Fibroblast of skin of abdomen (primary cell): ENCODE measurements around the gene NPRL2.

ENCODE experiments used
- DNase-seq: peaks from one replicate; pipeline ENCODE4 v3.0.0-alpha.2; 2013

Gene NPRL2

DNA sequence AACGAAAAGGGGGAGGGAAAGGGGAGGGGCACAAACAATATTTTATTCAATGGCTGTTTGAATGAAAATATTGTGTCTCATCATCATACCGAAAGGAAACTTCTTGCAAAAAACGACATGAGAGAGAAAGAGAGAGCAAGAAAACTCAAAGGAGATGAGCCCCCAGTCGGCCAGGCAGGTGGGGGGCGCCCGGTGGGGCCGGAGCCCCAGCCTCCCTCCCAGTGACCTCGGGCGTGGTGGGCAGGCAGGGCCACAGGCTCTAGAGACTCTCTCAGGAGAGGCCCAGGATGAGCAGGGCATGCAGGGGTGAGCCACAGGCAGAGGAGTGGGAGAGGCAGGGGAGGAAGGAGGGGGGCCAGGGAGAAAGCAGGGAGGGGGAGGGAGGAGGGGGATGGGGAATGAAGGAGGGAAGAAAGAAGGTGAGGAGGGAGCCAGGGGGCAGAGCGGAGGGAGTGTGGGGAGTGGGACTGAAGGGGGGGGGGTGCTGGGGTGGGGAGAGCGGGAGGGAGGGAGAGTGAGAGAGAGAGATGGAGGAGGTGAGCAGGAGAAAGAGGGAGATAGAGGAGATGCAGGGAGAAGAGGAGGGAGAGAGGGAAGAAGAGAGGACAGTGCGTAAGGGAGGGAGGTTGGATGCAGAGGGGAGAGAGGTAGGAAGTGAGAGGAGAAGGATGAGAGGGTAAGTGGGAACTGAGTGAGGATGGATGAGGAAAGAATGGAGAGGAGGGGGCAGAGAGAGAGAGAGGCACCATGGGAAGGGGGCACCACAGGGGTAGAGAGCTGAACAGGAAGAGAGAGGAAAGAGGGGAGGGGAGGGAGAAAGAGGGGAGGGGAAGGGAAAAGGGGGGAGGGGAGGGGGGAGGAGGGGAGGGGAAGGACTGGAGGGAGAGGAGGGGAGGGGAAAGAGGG is 22.8 kb upstream of the NPRL2 start:
- DNase-seq = no peak

DNA sequence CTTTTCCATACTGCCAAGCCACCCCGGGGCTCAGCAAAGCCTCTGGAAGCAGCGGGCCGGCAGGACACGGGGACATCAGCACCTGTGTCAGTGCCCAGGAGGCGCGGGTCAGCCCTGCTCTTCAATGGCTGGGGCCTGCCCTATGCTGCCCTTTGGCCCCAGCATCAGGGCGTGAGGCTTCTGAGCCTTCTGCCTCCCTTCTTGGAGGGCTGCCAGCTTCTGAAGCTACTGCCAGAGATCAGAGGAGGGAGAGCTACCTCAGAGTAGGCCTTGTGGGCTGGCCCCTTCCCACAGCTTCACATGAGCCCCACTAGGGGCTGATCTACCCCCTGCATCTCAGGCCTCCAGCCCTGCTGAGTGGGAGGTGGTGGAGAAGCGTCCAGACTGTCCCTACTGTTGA is 21.8 kb upstream of the NPRL2 start:
- no peak for DNase-seq

DNA sequence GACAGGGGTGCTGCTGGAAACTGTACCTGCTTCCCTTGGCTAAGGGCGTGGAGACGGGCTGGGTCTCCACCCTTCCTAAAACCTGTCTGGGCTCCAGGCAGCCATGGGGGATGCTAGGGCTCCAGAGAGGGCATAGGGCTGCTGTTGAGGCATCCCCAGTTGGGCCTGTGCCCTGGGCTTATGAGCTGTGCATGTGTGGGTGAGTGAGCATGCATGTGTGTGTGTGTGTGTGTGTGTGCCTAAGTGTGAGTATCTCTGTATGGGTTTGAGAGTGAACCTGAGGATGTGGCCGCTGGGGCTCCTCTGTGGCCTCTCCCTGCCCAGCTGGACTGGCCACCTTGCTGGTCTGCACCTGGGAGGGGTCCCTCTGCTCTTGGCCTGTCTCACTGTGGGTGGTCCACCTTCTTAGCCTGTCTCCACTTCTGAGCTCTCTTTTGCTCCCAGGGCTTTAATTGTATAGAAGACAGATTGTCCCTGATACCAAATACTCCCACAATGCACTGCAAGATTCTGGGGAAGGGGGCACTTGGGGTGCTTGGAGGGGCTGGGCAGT is 20.6 kb upstream of the NPRL2 start:
- DNase-seq = peak; percentile 21

DNA sequence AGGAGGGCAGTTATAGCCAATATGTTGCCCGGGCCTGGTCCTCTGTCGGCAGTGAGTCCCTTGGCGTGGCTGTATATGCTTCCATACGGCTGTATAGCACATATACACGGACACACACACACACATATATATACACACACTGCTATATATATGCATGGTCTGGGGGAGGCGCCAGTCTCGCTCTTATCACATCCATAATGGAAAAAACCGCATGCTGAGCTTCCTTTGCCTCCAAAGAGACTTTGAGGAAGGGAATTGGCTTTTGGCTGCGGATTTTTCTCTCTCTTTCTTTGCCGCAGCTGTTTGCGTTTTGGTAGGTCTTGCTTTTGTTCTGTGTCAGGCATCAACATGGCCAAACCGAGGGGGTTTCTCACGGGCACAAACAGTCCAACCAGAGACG is 20.0 kb upstream of the NPRL2 start:
- peak; percentile 49 for DNase-seq

DNA sequence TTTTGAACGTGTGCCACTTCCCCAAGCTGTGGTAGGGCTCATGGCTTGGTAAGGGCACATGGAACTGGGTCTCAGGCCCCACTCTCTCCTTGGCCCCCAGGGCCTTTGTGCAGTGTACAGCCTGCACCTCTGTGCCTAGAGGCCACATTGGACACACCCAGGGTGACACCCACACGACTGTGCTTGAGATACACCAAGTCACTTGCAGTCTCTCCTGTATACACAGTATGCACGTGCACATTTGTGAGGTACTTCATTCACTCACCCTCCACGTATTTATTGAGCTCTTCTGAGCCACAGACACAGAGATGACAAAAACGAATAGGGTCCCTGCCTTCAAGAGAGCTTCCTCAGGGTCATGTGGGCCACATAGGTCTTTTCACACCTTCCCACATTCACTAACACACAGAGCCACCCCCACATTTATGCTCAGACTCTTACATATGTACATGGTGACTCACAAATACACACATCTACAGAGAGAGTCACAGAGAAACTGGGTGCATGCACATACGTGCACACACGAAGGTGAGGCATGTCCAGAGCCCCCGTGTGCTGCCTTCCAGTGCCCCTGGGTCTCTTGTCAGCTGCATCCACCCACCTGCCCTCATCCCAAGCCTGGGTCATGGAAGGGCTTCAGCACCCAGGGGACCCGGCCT is 18.6 kb upstream of the NPRL2 start:
- no peak for DNase-seq

DNA sequence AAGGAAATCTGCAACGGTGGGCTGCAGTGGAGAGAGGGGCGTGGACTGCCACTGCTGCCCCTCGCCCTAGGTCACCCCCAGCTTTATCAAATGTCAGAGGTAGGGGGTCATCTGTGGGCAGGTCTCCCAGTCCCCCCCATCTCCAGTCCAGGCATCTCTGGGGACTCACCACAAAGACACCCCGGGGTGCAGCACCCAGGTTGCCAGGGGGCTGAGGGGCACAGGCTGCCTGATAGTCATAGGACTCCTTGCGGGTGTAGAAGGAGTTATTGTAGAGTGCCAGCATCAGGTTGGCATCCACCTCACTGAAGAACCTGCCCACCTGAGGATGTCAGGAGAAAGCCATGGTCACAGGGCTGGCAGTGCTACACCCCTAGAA is 15.3 kb upstream of the NPRL2 start:
- DNase-seq = no peak

DNA sequence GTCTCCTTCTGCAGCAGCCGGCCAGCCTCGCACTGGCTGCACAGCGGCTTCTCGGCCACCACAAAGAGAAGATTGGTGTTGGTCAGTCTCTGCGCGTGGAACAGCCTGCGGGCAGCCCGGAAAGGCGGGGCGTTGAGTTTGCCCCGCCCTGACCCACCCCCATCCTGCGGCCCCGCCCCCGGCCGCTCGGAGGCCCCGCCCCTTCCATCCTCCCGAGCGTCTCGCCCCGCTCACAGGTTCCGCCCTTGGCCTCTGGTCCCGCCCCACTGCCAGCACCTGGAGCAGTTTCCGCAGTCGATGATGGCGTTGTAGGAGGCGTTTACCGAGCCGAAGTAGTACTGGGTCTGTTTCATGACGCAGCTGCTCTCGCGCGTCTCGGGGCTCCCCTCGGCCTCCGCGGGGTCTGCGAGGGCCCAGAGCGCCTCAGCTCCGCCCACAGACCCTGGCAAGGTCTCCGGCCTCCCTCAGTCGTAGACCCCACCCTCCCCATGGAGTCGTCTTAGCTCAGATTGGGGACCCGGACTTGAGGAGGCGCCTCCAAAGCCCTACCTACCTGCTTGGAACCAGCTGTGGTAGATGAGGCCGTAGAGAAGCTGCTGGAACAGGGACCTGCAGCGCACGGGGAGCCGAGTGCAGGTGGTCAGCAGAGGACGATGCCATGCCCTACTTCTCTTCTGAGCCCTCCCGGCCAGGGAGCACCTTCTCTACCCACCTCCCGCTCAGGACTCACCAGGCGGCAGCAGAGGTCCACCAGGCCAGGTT is 14.7 kb upstream of the NPRL2 start:
- DNase-seq = peak; percentile 56

DNA sequence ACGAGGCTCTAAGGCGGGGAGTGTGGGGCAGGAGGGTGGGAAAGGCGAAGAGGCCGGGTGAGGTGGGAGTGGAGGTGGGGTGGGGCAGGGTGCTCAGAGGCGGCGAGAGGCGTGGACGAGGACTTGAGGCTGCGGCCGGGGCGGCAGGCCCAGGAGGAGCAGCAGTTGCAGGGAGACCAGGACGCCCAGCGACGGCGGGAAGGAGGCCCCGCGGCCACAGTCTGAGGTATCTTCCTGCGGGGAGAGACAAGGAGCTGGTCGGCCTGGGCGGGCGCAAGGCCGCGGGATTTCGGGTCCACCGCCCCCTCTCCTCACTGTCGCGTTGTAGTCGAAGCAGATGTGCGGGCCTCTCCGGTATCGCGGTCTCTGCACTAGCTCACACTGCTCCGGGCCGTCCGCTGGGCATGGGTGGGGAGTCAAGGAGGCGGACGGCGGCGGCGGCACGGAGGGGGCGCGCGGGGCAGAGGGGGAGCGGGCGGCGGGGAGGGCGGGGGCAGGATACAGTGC is 14.1 kb upstream of the NPRL2 start:
- DNase-seq = peak; percentile 27

DNA sequence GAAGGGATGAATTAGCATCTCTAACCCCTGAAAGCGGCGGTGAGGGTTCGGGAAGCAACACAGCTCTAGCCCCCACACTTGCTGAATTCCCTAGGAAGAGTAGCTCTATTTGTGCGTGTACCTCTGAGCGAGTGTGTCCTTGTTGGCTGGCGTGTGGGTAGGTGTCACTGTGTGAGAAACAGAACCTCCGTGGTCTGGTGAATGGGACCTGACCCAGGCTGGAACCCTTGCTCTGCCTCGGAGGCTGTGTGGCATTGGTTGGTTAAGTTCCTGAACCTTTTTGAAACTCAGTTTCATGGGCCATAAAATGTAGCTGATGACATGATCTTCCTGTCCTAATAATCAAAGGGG is 9.2 kb upstream of the NPRL2 start:
- no peak for DNase-seq

DNA sequence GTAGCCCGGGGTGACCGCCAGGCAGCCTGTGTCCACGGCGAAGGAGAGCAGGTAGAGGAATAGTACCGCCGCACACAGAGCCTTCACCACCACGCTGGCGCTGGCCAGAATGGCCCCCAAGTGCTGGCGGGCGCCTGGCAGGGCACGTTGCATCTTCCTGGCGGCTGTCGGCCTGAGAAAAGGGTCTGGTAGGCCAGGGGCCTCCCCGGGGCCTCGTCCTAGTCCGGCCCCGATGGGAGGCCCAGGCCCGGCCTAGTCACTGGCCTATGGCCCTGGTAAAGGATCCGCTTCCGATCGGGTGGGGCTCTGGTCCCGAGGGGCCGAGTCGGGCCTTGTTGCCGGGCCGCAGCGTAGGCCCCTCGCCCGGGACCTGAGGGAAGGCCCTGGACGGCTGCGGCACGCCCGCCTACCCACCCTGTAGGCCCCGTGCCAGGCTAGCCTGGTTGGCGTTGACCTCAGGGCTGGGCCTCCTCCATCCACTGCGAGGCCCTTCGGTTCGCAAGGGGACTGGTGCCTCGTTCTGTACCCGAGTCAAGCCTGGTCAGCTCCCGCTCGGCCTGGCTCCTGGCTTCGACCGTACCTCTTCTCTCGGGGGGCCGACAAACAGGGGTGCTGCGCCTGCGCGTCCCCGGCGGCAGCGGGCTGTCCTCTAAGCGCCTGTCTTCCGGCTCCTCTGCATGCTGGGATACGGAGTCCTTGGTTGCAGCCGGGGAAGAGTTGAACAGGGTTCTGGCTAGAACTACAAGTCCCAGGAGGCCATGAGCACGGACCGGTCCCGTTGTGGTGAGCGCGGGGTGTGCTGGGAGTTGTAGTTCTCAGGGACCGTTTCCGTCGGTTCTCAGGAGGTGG is 8.6 kb upstream of the NPRL2 start, which contains the start of gene TMEM115:
TMEM115 (minus strand) TSS at position 611 of the 849 bp plus-strand sequence; CDS start at position 153, 458 bp downstream.
- DNase-seq = peak; percentile 99

DNA sequence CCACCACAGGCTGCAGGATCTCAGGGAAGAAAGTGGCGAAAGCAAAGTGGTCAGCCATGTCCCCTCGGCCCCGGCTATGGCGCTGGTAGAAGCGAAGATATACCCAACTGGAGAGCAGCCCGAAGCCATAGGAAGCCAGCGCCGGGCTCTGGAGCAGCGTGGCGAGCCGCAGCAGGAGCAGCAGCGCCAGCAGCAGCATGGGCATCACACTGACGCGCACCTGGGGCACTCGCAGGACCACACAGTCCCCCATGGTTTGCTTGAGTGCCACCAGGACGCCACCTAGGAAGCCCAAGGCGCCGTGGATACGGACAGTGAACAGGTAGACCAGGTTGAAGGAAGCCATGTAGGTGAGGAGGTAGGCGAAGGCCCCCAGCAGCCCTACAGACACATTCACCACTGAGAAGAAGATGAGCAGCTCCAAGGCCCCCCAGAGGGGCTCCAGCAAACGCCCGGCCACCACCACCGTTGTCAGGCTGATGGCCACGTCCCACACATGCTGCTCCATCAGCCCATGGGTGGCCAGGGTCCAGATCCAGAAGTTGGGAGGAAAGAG is 7.9 kb upstream of the NPRL2 start:
- no peak for DNase-seq

DNA sequence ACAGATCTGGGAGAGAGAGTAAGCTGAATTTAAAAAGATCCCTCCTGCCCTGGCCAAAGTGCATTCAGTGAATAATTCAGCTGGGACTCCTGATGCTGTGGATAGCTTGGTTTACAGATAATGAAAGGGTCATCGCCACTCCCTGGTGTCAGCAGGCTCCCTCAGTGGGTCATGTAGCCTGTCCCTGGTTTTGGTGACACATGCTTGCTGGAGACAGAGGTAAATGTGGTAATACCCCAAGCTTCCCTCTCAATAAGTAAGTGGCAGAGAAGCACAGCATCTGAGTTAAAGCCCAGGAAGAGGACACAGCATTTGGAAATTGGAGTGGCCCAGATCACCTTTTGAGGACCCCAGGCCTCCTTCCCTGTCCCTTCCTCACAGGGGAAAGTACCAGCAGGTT is 6.9 kb upstream of the NPRL2 start:
- DNase-seq = no peak

DNA sequence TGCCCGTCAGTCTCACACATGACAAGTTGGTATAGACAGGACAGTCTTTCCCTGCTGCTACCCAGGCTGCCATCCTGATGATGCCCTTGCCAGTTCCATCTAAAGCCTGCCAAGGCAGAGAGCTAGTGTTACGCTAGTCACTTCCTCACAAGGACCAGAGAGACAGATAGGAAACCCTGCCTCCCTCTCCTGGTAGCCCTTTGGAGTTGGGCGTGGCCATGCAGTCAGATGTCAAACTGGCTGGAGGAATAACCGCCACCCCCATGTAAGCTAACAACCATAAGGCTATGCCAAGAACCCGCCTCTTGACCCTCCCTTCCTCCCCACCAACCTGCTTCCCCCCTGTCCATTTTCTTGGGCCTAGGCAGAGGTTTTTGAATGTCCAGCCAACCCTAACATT is 6.0 kb upstream of the NPRL2 start:
- no peak for DNase-seq

DNA sequence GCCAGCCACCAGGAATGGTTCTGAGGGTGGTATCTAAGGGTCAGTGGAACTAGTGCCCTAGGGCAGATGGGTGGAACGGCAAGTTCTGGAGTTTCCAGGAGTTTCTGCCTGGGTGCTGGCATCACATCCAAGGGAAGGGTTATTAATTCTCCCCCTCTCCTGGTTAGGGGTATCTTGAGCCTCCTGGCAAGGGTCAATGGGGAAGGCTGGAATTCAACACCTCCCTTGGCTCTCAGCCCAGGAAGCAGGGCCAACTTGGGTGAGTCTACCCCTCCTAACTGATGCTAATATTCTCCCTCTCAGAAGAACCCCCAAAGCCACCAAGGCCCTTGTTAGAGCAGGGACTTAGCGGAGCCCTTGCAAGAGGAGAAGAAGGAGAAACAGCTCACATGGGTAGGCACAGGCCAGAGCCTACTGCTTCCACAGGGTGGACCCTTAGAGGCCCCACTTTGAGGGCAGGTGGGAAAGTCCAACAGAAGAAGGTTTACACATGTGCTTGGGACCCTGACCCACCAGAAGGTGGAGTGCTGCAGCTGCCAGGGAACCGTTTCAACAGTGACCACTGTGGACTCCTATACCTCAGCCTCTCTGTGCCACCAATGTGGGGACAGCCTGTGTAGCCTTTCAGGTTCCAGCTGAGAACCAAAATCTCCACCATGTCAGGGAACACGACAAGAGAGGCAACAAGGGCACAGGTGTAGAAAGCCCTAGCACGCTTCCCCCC is 5.4 kb upstream of the NPRL2 start:
- no peak for DNase-seq

DNA sequence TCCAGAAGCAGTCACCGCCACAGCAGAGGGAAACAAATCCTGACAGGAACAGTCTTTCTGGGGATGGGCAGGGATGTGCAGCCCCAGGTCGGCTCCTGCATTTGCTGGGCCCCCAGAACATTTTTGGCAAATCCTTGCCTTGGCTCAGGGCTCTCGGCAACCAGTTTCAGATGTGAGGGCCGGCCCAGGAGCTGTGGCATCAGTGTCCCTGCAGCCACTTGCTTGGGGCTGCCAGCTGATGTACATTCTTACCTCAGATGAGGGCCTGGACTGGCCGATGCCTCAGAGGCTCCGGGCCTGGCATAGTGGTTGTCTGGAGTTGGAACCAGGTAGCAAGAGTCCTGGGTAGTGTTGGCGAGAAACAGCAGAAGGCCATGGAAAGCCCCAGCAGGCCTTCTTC is 4.3 kb upstream of the NPRL2 start:
- DNase-seq = no peak

DNA sequence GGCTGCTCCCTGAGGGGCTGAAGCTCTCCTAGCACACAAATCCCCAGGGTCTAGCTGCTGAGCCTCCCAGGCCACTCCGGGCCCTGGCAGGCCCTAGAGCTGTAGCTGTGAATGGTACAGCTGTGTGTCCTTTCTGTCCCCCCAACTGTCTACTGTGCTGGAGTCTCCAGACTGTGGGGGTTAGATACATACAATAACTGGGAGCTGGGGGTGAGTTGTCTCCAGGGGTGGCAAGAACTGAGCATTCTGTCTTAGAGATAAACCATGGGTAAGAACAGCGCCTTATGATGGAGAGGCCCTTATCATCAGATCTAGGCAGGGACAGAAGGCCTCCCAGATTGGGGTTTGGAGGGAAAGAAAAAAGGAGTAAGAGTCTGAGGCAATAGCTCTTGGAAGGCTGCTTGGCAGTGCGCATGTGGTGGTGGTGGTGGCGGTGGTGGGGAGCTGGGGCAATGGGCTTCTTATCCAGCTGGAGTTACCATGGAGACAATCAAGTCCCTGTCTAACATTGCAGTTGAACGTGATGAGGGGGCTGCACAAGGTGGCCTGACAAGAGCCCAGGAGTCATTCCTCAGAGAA is 3.7 kb upstream of the NPRL2 start:
- no peak for DNase-seq

DNA sequence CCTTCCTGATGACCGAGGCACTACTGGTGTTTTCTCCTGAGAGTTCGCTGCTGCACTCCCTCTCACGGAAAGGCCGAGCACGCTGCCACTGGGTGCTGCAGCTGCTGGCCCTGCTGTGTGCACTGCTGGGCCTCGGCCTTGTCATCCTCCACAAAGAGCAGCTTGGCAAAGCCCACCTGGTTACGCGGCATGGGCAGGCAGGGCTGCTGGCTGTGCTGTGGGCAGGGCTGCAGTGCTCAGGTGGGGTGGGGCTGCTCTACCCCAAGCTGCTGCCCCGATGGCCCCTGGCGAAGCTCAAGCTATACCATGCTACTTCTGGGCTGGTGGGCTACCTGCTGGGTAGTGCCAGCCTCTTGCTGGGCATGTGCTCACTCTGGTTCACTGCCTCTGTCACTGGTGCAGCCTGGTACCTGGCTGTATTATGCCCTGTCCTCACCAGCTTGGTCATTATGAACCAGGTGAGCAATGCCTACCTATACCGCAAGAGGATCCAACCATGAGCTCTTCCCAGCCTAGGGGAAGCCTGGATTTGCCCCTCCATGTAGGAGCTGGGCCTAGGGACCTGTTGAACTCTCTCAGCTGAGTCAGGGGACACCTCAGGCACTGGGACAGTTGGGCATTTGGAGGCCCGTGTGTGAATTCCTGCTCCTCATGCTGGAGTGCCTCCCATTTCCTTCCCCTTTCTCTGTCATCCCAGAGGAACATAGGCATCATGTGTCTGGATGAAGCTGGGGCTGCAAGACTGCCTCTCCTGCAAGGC is 2.9 kb upstream of the NPRL2 start:
- no peak for DNase-seq

DNA sequence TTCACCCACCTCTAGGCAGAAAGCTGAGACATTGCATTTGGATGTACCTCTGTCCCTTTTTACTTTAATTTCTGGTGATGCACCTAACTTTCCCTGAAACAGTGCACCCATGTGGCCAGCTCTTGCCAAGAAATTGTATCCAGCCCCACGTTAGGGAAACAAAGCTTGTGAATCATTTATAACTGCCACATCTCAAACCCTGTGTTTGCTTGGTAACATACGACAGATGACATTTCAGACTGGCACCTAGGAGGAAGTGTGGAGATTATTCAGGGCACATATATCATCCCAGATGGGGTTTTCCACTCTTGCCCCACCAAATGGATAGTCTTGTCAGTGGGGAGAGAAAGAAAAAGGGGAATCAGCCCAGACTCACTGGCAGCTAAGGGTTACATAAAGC is 2.2 kb upstream of the NPRL2 start:
- no peak for DNase-seq

DNA sequence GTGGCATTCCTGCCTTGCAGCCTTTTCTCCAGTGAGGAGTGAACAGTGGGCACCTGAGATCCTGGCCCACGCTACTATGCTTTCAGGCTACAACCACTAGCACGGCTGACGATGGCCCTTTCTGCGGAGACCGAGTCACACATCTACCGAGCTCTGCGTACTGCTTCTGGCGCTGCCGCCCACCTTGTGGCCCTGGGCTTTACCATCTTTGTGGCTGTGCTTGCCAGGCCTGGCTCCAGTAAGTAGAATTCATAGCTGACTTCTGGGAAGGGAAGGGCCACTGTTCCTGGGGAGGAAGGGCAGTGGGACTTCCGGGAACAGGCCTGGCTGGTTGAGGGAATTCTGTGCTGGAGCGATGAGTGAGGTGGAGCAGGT is 735 bp upstream of the NPRL2 start:
- no peak for DNase-seq

DNA sequence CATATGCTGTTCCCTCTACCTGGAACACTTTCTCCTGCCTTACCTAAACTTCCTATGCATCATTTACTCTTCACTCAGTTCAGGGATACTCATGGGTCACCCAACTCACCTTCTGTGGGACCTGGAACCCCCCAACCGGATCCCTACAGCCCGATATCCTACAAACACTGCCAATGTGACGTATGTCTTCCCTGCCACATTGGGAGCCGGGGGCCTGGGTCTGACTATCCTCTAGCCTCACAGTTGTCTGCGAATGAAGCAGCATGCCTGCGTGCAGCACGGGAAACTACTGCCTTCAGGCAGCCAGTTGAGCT is 405 bp downstream of the NPRL2 start:
- no peak for DNase-seq
